ENCODE results near the gene PRDM16.

Gene PRDM16

DNA sequence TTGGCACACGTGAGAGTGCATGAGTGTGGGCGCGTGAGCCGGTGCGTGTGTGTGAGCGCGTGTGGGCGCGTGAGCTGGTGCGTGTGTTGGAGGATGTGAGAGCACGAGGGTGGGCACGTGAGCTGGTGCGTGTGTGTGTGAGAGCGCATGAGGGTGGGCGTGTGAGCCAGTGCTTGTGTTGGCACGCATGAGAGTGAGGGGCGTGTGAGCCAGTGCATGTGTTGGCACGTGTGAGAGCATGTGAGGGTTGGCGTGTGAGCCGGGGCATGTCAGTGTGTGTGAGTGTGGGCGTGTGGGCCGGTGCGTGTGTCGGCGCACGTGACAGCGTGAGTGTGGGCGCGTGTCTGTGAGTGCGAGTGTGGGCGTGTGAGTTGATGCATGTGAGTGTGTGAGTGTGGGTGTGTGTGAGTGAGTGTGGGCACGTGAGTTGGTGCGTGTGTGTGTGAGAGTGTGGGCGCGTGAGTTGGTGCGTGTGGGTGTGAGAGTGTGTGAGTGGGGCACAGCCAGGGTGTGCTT, 339.8 kb downstream of the PRDM16 start:
- Histone ChIP-seq H3K9me3 (ENCODE audit: control insufficient read depth in 1 of 2, low read length in 2 of 2) (no peaks in the 10 kb centered on the region), H3K4me3 (ENCODE audit: low read depth in 1 of 2, low read length in 2 of 2) (no peak overlapping the region), H3K27ac (ENCODE audit: low read depth, low read length) (no peak overlapping the region), H3K9ac (ENCODE audit: low read depth in 1 of 2, low read length in 2 of 2) (no peak overlapping the region), H3K4me1 (ENCODE audit: control insufficient read depth in 1 of 2, insufficient read depth in 2 of 2, low read length in 2 of 2) (no peaks in the 10 kb centered on the region), H3K36me3 (ENCODE audit: control insufficient read depth in 1 of 2, insufficient read depth in 2 of 2, low read length in 2 of 2) (peaks cover 0 to 10% of the 10 kb centered on the region in 2 donors), H3K27me3 (ENCODE audit: control insufficient read depth in 1 of 2, insufficient read depth in 2 of 2, low read length in 2 of 2) (no peaks in the 10 kb centered on the region)

DNA sequence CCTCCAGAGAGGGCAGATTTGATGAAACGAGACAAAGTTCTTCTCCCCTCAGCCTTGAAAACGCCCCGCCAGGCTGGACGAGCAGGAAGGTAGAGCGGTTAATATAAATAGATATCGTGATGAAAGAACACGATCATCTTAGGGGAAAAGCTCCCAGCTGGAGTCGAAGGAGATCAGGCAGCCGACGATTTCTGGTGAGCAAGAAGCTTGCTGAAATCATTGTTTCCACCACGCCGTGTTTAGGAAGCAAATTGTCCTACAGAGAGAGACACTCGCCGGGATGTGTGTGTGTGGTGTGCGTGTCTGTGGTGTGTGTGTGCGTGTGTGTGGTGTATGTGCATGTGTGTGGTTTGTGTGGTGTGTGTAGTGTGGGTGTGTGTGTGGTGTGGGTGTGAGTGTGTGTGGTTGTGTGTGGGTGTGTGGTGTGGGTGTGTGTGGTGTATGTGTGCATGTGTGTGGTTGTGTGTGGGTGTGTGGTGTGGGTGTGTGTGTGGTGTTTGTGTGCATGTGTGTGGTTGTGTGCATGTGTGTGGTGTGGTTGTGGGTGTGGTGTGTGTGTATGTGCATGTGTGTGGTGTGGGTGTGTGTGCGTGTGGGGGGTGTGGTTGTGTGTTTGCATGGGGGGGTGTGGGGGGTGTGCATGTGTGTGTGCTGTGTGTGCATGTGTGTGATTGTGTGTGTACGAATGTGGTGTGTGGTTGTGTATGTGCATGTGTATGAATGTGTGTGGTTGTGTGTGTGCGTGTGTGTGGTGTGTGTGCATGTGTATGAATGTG, 340.6 kb downstream of the PRDM16 start:
- H3K4me1 ChIP-seq (ENCODE audit: control insufficient read depth in 1 of 2, insufficient read depth in 2 of 2, low read length in 2 of 2): no peaks in the 10 kb centered on the region
- no peak overlapping the region for H3K27ac ChIP-seq (ENCODE audit: low read depth, low read length)
- H3K36me3 ChIP-seq (ENCODE audit: control insufficient read depth in 1 of 2, insufficient read depth in 2 of 2, low read length in 2 of 2): peaks cover 0 to 10% of the 10 kb centered on the region in 2 donors
- no peak overlapping the region for H3K4me3 ChIP-seq (ENCODE audit: low read depth in 1 of 2, low read length in 2 of 2)
- H3K9ac ChIP-seq (ENCODE audit: low read depth in 1 of 2, low read length in 2 of 2): no peak overlapping the region
- no peaks in the 10 kb centered on the region for H3K27me3 ChIP-seq (ENCODE audit: control insufficient read depth in 1 of 2, insufficient read depth in 2 of 2, low read length in 2 of 2)
- no peaks in the 10 kb centered on the region for H3K9me3 ChIP-seq (ENCODE audit: control insufficient read depth in 1 of 2, low read length in 2 of 2)

DNA sequence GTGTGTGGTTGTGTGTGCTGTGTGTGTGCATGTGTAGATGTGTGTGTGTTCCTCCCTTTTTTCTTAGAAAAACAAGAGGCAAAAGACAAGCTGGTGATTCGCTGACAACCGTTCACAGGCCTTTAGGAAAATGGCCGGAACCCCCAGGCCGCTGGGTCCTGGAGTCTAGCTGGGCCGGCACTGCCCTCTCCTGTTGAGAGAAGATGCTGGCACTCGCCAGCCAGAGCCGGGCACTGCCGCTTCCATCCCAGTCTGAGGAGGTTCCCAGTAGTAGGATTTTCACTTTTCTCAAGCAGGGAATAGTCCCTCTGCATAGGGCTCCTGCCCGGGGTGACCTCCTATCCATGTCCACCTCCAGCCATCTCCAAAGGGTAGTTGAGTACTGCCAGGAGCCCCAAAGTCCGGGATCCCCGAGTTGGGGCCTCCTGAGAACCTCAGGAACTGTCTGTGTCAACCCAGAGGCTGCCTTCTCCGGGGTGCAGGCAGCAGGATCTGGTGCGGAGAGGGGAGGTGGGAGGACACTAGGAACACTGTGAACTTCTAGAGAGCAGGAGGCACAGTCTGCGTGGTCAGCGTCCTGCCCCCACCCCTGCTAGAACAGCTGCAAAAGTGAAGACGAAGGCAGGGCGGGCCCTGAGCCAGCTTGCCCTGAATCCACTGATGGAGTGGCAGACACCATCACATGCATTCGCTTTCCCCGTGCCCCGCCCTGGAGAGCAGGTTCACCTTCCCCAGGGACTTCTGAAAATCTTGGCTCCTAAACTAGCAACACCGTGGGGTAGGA, 341.3 kb downstream of the PRDM16 start:
- H3K27me3 ChIP-seq (ENCODE audit: control insufficient read depth in 1 of 2, insufficient read depth in 2 of 2, low read length in 2 of 2): no peaks in the 10 kb centered on the region
- no peaks in the 10 kb centered on the region for H3K4me1 ChIP-seq (ENCODE audit: control insufficient read depth in 1 of 2, insufficient read depth in 2 of 2, low read length in 2 of 2)
- H3K9ac ChIP-seq (ENCODE audit: low read depth in 1 of 2, low read length in 2 of 2): no peak overlapping the region
- peaks cover 0 to 6% of the 10 kb centered on the region in 2 donors for H3K36me3 ChIP-seq (ENCODE audit: control insufficient read depth in 1 of 2, insufficient read depth in 2 of 2, low read length in 2 of 2)
- no peaks in the 10 kb centered on the region for H3K9me3 ChIP-seq (ENCODE audit: control insufficient read depth in 1 of 2, low read length in 2 of 2)
- H3K4me3 ChIP-seq (ENCODE audit: low read depth in 1 of 2, low read length in 2 of 2): no peak overlapping the region
- H3K27ac ChIP-seq (ENCODE audit: low read depth, low read length): no peak overlapping the region

DNA sequence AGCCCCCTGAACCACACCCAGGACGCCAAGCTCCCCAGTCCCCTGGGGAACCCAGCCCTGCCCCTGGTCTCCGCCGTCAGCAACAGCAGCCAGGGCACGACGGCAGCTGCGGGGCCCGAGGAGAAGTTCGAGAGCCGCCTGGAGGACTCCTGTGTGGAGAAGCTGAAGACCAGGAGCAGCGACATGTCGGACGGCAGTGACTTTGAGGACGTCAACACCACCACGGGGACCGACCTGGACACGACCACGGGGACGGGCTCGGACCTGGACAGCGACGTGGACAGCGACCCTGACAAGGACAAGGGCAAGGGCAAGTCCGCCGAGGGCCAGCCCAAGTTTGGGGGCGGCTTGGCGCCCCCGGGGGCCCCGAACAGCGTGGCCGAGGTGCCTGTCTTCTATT, 342.8 kb downstream of the PRDM16 start:
- Histone ChIP-seq H3K9ac (ENCODE audit: low read depth in 1 of 2, low read length in 2 of 2) (no peak overlapping the region), H3K36me3 (ENCODE audit: control insufficient read depth in 1 of 2, insufficient read depth in 2 of 2, low read length in 2 of 2) (peaks cover 3 to 5% of the 10 kb centered on the region in 2 donors), H3K9me3 (ENCODE audit: control insufficient read depth in 1 of 2, low read length in 2 of 2) (peaks cover 0 to 9% of the 10 kb centered on the region in 2 donors), H3K4me1 (ENCODE audit: control insufficient read depth in 1 of 2, insufficient read depth in 2 of 2, low read length in 2 of 2) (no peaks in the 10 kb centered on the region), H3K27me3 (ENCODE audit: control insufficient read depth in 1 of 2, insufficient read depth in 2 of 2, low read length in 2 of 2) (no peaks in the 10 kb centered on the region), H3K4me3 (ENCODE audit: low read depth in 1 of 2, low read length in 2 of 2) (no peak overlapping the region), H3K27ac (ENCODE audit: low read depth, low read length) (no peak overlapping the region)

DNA sequence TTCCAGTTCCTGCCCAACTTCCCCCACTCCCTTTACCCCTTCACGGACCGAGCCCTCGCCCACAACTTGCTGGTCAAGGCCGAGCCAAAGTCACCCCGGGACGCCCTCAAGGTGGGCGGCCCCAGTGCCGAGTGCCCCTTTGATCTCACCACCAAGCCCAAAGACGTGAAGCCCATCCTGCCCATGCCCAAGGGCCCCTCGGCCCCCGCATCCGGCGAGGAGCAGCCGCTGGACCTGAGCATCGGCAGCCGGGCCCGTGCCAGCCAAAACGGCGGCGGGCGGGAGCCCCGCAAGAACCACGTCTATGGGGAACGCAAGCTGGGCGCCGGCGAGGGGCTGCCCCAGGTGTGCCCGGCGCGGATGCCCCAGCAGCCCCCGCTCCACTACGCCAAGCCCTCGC, 343.4 kb downstream of the PRDM16 start:
- H3K27me3 ChIP-seq (ENCODE audit: control insufficient read depth in 1 of 2, insufficient read depth in 2 of 2, low read length in 2 of 2): no peaks in the 10 kb centered on the region

DNA sequence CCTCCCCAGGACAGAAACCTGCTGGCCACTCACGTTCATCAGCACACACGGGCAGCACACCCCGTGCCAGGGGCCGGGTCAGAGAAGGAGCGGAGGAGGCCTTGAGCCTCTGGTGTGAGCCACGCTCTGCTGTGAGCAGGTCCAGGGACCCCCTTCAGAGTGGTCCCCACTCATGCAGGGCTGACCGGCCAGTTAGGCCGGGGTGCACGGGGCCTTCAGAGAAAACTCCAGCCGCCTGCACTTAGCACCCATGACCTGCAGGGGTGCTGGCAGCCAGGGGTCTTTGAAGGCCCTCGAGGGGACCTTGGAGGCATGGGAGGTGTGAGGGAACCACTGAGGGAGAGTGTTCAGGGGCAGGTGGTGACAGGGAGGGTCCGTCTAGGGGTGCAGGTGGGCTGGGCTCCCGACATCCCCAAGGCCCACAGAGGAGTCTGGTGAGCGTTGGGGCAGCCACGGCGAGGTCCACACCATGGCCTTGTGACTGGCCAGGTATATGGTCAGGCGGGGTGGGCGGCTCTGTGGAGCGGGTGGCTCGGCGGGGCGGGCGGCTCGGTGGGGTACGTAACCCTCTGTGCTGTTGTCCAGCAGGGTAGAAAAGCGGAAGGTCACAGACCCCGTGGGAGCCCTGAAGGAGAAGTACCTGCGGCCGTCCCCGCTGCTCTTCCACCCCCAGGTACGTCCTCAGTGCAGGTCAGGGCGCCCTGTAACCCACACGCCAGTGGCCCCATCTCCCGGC, 345.1 kb downstream of the PRDM16 start:
- H3K27ac ChIP-seq (ENCODE audit: low read depth, low read length): no peak overlapping the region
- no peaks in the 10 kb centered on the region for H3K27me3 ChIP-seq (ENCODE audit: control insufficient read depth in 1 of 2, insufficient read depth in 2 of 2, low read length in 2 of 2)
- H3K36me3 ChIP-seq (ENCODE audit: control insufficient read depth in 1 of 2, insufficient read depth in 2 of 2, low read length in 2 of 2): peaks cover 2 to 6% of the 10 kb centered on the region in 2 donors
- H3K9ac ChIP-seq (ENCODE audit: low read depth in 1 of 2, low read length in 2 of 2): no peak overlapping the region
- H3K9me3 ChIP-seq (ENCODE audit: control insufficient read depth in 1 of 2, low read length in 2 of 2): peaks cover 4 to 13% of the 10 kb centered on the region in 2 donors
- no peak overlapping the region for H3K4me3 ChIP-seq (ENCODE audit: low read depth in 1 of 2, low read length in 2 of 2)
- peaks cover 16 to 18% of the 10 kb centered on the region in 2 donors for H3K4me1 ChIP-seq (ENCODE audit: control insufficient read depth in 1 of 2, insufficient read depth in 2 of 2, low read length in 2 of 2)

More for the DNA sequence above, 343.4 kb downstream of the PRDM16 start:
- Histone ChIP-seq H3K36me3 (ENCODE audit: control insufficient read depth in 1 of 2, insufficient read depth in 2 of 2, low read length in 2 of 2) (peaks cover 5 to 6% of the 10 kb centered on the region in 2 donors), H3K9ac (ENCODE audit: low read depth in 1 of 2, low read length in 2 of 2) (no peak overlapping the region), H3K4me3 (ENCODE audit: low read depth in 1 of 2, low read length in 2 of 2) (no peak overlapping the region), H3K27ac (ENCODE audit: low read depth, low read length) (no peak overlapping the region), H3K9me3 (ENCODE audit: control insufficient read depth in 1 of 2, low read length in 2 of 2) (peaks cover 4 to 13% of the 10 kb centered on the region in 2 donors), H3K4me1 (ENCODE audit: control insufficient read depth in 1 of 2, insufficient read depth in 2 of 2, low read length in 2 of 2) (peaks cover under 1% of the 10 kb centered on the region in 2 donors)

DNA sequence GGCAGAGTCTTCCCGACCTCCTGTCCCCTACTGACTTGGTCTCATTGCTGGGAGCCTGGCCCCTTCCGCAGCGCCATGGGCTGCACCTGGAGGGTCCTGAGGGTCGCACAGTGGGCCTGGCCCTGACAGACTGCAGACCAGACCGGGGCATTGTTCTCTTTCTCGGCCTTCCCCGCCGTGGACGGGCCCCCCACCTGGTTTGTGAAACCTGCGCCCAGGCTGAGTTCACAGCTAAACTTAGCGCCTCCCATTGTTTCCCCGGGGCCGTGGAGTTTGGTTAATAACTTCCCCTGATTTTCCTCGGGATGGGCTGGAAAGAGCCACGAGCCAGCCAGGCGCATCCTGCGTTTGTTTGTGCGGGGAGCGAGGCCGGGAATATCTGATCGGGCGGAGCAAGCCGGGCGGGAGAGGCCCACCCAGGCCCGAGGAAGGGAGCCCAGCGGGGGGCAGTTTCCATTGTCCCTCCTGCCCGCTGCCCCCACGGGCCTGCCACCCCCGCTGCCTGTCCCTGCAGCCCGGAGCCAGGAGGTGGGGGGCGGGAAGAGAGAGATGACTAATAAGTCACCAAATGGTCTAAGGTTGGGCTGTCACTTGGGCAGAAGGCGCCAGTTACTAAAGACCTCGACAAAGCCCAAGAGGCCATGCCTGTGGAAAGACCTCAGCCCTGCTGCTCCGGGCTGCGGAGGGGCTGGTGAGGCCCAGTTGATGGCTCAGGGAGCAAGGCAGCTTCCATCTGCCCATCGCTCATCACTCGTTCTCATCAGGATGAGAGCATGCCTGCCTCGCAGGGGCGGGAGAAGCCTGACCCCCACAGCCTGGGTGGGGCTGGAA, 346.5 kb downstream of the PRDM16 start:
- Histone ChIP-seq H3K9me3 (ENCODE audit: control insufficient read depth in 1 of 2, low read length in 2 of 2) (peaks cover 4 to 13% of the 10 kb centered on the region in 2 donors), H3K27me3 (ENCODE audit: control insufficient read depth in 1 of 2, insufficient read depth in 2 of 2, low read length in 2 of 2) (no peaks in the 10 kb centered on the region), H3K4me1 (ENCODE audit: control insufficient read depth in 1 of 2, insufficient read depth in 2 of 2, low read length in 2 of 2) (peaks cover 22 to 27% of the 10 kb centered on the region in 2 donors), H3K4me3 (ENCODE audit: low read depth in 1 of 2, low read length in 2 of 2) (no peak overlapping the region), H3K9ac (ENCODE audit: low read depth in 1 of 2, low read length in 2 of 2) (no peak overlapping the region), H3K36me3 (ENCODE audit: control insufficient read depth in 1 of 2, insufficient read depth in 2 of 2, low read length in 2 of 2) (peaks cover 2 to 6% of the 10 kb centered on the region in 2 donors), H3K27ac (ENCODE audit: low read depth, low read length) (no peak overlapping the region)

DNA sequence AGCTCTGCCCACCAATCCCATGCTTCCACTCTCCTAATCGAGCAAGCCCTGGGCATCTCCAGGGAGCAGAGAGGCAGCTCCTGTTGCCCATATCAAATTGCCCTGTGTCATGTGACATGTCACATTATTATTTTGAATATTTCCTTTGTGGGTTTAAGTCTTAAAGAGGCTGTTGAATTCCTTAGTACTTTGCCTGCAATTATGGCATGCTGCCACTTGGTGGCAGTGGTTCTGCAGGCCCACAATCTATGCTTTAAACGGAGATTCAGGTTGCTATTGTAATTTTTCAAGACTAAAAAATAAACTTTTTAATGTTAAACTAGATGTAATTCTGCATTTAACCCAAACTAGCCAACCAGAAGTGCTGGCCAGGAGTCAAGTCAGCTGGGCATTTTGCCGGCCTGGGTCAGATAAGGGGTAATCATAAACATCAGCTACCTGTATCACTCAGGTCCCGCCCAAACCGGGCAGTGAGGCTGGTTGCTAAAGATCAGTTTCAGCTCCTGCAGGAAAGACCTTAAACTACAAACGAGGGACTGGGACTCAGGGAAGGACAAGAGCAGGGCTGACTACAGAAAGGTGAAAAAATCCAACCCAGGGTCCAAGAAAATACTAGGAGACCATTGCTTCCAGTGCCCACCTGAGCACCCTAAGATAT, 348.2 kb downstream of the PRDM16 start:
- Histone ChIP-seq H3K4me1 (ENCODE audit: control insufficient read depth in 1 of 2, insufficient read depth in 2 of 2, low read length in 2 of 2) (peaks cover 27 to 28% of the 10 kb centered on the region in 2 donors), H3K4me3 (ENCODE audit: low read depth in 1 of 2, low read length in 2 of 2) (no peak overlapping the region), H3K9ac (ENCODE audit: low read depth in 1 of 2, low read length in 2 of 2) (no peak overlapping the region), H3K27me3 (ENCODE audit: control insufficient read depth in 1 of 2, insufficient read depth in 2 of 2, low read length in 2 of 2) (no peaks in the 10 kb centered on the region), H3K9me3 (ENCODE audit: control insufficient read depth in 1 of 2, low read length in 2 of 2) (peaks cover 4 to 13% of the 10 kb centered on the region in 2 donors), H3K36me3 (ENCODE audit: control insufficient read depth in 1 of 2, insufficient read depth in 2 of 2, low read length in 2 of 2) (peaks cover 2 to 6% of the 10 kb centered on the region in 2 donors), H3K27ac (ENCODE audit: low read depth, low read length) (no peak overlapping the region)

DNA sequence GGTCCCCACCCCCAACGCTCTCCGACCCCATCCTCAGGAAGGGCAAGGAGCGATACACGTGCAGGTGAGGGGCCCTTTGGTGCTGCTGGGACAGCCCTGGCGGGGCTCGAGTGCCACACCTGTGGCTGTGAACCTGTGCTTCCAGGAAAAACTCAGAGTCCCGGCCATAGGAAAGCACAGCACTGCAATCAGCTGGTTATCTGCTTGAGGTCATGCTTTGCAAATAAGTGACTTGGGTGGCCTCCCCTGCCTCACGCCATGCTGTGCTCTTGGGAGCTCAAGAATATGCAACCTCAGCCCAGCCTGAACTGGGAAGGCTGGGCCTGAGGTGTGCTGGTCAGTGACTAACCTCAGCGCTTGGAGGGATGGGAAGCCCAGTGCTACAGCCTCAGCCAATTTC, 348.9 kb downstream of the PRDM16 start:
- H3K36me3 ChIP-seq (ENCODE audit: control insufficient read depth in 1 of 2, insufficient read depth in 2 of 2, low read length in 2 of 2): peaks cover 2 to 6% of the 10 kb centered on the region in 2 donors
- H3K27me3 ChIP-seq (ENCODE audit: control insufficient read depth in 1 of 2, insufficient read depth in 2 of 2, low read length in 2 of 2): no peaks in the 10 kb centered on the region
- no peak overlapping the region for H3K9ac ChIP-seq (ENCODE audit: low read depth in 1 of 2, low read length in 2 of 2)
- no peak overlapping the region for H3K4me3 ChIP-seq (ENCODE audit: low read depth in 1 of 2, low read length in 2 of 2)
- H3K27ac ChIP-seq (ENCODE audit: low read depth, low read length): no peak overlapping the region
- peaks cover 33 to 35% of the 10 kb centered on the region in 2 donors for H3K4me1 ChIP-seq (ENCODE audit: control insufficient read depth in 1 of 2, insufficient read depth in 2 of 2, low read length in 2 of 2)
- peaks cover 4 to 13% of the 10 kb centered on the region in 2 donors for H3K9me3 ChIP-seq (ENCODE audit: control insufficient read depth in 1 of 2, low read length in 2 of 2)
